HUDEP-2 (cell line): ENCODE results near the gene GTPBP8.

Experiments used
- DNase-seq, 76 experiments: peaks; one replicate each; lab custom pipeline; 2025; ENCODE audit not compliant: unreplicated experiment in 76 of 76; lab: John Stamatoyannopoulos, UW

The GTPBP8 gene

GRCh38 chr3:112990672-112991602, at the start of gene GTPBP8:
Gene GTPBP8 (plus strand): TSS chr3:112990984. CDS start chr3:112991000, 16 bp downstream.
- DNase-seq: peak; percentile 26 to 91 (median 82)

GRCh38 chr3:112948346-112948838, 42.4 kb upstream of the GTPBP8 start:
- DNase-seq: no peak

GRCh38 chr3:112956351-112956750, 34.4 kb upstream of the GTPBP8 start:
- no peak for DNase-seq

- peak in 22 of 76 experiments; percentile 2 to 49 (median 18) for DNase-seq
Observed at GRCh38 chr3:112958811-112959560, 31.8 kb upstream of the GTPBP8 start.

- DNase-seq: no peak
Observed at GRCh38 chr3:112963683-112964082, 27.1 kb upstream of the GTPBP8 start.

GRCh38 chr3:112965656-112966055, 25.1 kb upstream of the GTPBP8 start:
- DNase-seq: no peak

GRCh38 chr3:112966633-112967032, 24.2 kb upstream of the GTPBP8 start:
- DNase-seq: no peak

GRCh38 chr3:112967425-112967824, 23.4 kb upstream of the GTPBP8 start:
- no peak for DNase-seq

GRCh38 chr3:112967828-112968227, 23.0 kb upstream of the GTPBP8 start:
- no peak for DNase-seq

- DNase-seq: no peak
Observed at GRCh38 chr3:112972158-112972557, 18.6 kb upstream of the GTPBP8 start.

- DNase-seq: no peak
Observed at GRCh38 chr3:112973325-112974177, 17.2 kb upstream of the GTPBP8 start.

GRCh38 chr3:112974178-112974517, 16.6 kb upstream of the GTPBP8 start:
- DNase-seq: no peak

GRCh38 chr3:112974894-112975293, 15.9 kb upstream of the GTPBP8 start, which contains the start of gene CD200R1:
Gene CD200R1 (minus strand): TSS chr3:112975103. CDS start chr3:112974857, 246 bp downstream.
- DNase-seq: no peak

GRCh38 chr3:112976001-112976400, 14.8 kb upstream of the GTPBP8 start:
- DNase-seq: no peak

- no peak for DNase-seq
Observed at GRCh38 chr3:112976953-112977352, 13.8 kb upstream of the GTPBP8 start.

GRCh38 chr3:112979244-112979832, 11.4 kb upstream of the GTPBP8 start:
- DNase-seq: peak in 21 of 76 experiments; percentile 6 to 40 (median 21)

GRCh38 chr3:112980080-112980479, 10.7 kb upstream of the GTPBP8 start:
- DNase-seq: no peak

GRCh38 chr3:112982710-112983109, 8.1 kb upstream of the GTPBP8 start:
- DNase-seq: no peak

- peak in 6 of 76 experiments; percentile 2 to 43 (median 15) for DNase-seq
Observed at GRCh38 chr3:112984485-112984884, 6.3 kb upstream of the GTPBP8 start.

GRCh38 chr3:112987710-112988334, 3.0 kb upstream of the GTPBP8 start:
- no peak for DNase-seq
